Measurements from ENCODE around the gene RIIAD1.

Gene RIIAD1

DNA sequence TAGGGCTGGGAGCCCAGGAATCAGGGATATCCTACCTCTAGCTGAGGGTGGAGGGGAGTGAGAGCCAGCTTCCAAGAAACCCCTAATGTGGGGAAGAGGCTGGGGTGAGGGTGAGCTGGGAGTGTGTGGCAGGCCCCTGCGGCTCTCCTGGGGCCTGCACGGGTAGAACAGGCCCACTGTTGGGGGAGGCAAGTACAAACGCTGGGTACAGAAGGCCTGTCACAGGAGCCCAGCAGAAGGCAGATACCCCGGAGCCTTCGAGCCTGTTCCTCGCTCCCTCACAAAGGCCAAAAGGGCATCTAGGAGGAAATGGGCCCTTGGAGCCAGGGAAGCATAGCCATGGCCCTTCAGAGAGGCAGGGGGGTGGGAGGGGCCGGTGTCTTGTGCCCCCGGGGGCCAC, 18.4 kb upstream of the RIIAD1 start:
- Histone ChIP-seq H3K27ac (no peak overlapping the region), H3K36me3 (peaks cover 28 to 38% (median 37%) of the 10 kb centered on the region in 3 donors), H3K4me3 (no peak overlapping the region), H3K9me3 (no peaks in the 10 kb centered on the region), H3K4me1 (no peaks in the 10 kb centered on the region), H3K27me3 (no peaks in the 10 kb centered on the region)
- intact Hi-C loops (cut with DNase I; ENCODE audit: low total_unique reads) = no loop called here
- no peak for DNase-seq
- TF ChIP-seq CTCF (IDR thresholded peaks at IDR 0.05) = no peak

GRCh38 chr1:151703813-151704212, 17.5 kb upstream of the RIIAD1 start:
- intact Hi-C loops (cut with DNase I; ENCODE audit: low total_unique reads) = no loop called here
- no peak for DNase-seq
- H3K27ac ChIP-seq = no peak overlapping the region
- H3K36me3 ChIP-seq = peaks cover 28 to 30% (median 28%) of the 10 kb centered on the region in 3 donors
- no peaks in the 10 kb centered on the region for H3K9me3 ChIP-seq
- no peak overlapping the region for H3K4me3 ChIP-seq
- H3K4me1 ChIP-seq = no peaks in the 10 kb centered on the region
- H3K27me3 ChIP-seq = no peaks in the 10 kb centered on the region
- TF ChIP-seq CTCF (IDR thresholded peaks at IDR 0.05) = no peak

- Histone ChIP-seq H3K4me1 (no peaks in the 10 kb centered on the region), H3K9me3 (no peaks in the 10 kb centered on the region), H3K27ac (no peak overlapping the region), H3K27me3 (no peaks in the 10 kb centered on the region), H3K4me3 (no peak overlapping the region), H3K36me3 (peaks cover 23 to 26% (median 24%) of the 10 kb centered on the region in 3 donors)
- TF ChIP-seq CTCF (IDR thresholded peaks at IDR 0.05) = no peak
- DNase-seq = no peak
- intact Hi-C loops (cut with DNase I; ENCODE audit: low total_unique reads) = no loop called here
These were observed 17.1 kb upstream of the RIIAD1 start for GRCh38 chr1:151704246-151704645.

DNA sequence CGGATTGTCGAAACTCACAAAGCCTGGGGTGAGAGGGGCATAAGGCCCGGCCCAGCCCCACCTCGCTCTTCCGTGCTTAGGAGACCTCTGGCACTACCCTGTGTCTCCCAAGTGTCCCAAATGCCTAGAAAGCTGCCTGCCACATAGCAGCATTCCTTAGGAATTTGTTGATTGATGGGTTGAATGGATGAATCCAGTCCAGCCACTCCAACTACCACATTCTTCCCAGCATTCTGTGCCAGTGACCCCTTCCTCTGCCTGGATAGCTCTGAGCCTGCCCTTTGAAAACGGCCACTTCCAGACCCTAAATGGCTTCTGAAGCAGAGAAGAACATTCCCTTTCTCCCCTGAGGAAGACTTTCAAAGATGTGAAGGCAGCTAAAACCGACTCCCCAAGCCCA, 16.2 kb upstream of the RIIAD1 start:
- DNase-seq = no peak
- intact Hi-C loops (cut with DNase I; ENCODE audit: low total_unique reads) = no loop called here
- Histone ChIP-seq H3K4me3 (no peak overlapping the region), H3K27me3 (no peaks in the 10 kb centered on the region), H3K4me1 (no peaks in the 10 kb centered on the region), H3K9me3 (no peaks in the 10 kb centered on the region), H3K27ac (no peak overlapping the region), H3K36me3 (peaks cover 14 to 17% (median 16%) of the 10 kb centered on the region in 3 donors)
- TF ChIP-seq CTCF (IDR thresholded peaks at IDR 0.05) = no peak

DNA sequence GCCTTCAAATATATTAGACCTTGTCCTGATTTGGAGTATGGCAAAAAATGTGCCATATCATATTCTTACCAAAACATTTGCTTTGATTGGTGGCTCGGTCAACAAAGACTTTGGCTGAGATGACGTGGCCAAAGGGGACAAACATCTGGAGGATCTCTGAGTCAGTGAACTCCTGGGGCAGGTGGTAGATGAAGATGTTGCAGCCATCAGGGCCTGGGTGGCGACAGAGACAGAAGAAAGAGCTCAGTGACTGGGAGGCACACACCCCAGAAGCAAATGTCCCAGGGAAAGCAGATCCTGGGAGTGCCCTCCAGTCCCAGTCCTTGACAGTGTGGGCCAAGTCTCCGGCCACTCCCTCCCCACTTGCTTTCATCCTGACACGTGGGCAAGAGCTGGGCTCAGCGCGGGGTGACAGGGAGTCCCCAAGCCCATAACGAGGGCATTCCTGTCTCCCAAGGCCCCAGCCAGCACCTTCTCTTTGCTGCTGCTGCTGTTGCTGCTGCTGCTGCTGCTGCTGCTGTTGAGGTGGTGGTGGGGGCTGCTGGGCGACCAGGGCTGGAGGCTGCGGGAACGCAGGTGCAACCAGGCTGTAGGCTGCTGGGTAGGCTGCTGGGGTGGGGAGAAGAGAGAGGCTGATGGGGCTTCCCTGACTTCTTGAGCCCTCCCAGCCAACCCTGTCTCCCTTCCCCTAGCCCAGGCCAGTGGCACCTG, 15.4 kb upstream of the RIIAD1 start:
- no peak for TF ChIP-seq CTCF (IDR thresholded peaks at IDR 0.05)
- no peak for DNase-seq
- intact Hi-C loops (cut with DNase I; ENCODE audit: low total_unique reads) = no loop called here

More for the DNA sequence above, 15.4 kb upstream of the RIIAD1 start:
- Histone ChIP-seq H3K27ac (no peak overlapping the region), H3K9me3 (no peaks in the 10 kb centered on the region), H3K4me3 (no peak overlapping the region), H3K27me3 (no peaks in the 10 kb centered on the region), H3K36me3 (peaks cover 8 to 12% (median 12%) of the 10 kb centered on the region in 3 donors), H3K4me1 (no peaks in the 10 kb centered on the region)
